Measurements from ENCODE around the gene HDDC3.

- TF ChIP-seq, protein P1, sequence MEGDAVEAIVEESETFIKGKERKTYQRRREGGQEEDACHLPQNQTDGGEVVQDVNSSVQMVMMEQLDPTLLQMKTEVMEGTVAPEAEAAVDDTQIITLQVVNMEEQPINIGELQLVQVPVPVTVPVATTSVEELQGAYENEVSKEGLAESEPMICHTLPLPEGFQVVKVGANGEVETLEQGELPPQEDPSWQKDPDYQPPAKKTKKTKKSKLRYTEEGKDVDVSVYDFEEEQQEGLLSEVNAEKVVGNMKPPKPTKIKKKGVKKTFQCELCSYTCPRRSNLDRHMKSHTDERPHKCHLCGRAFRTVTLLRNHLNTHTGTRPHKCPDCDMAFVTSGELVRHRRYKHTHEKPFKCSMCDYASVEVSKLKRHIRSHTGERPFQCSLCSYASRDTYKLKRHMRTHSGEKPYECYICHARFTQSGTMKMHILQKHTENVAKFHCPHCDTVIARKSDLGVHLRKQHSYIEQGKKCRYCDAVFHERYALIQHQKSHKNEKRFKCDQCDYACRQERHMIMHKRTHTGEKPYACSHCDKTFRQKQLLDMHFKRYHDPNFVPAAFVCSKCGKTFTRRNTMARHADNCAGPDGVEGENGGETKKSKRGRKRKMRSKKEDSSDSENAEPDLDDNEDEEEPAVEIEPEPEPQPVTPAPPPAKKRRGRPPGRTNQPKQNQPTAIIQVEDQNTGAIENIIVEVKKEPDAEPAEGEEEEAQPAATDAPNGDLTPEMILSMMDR (IDR thresholded peaks at IDR 0.05): no peak
- no peak for TF ChIP-seq POLR2A (IDR thresholded peaks at IDR 0.05)
These were observed 25.2 kb downstream of the HDDC3 start for GRCh38 chr15:90907051-90907660.

All from testis (tissue), 2 donors.